Left hindlimb (tissue), 1 donor: ENCODE results near the gene ZNF292.
"Not testable (repeated sequence)": the region's sequence is repeated elsewhere in the genome, so short reads cannot be mapped to it uniquely, and the experiment has no call there.

ENCODE experiments used
- DNase-seq: peaks from one replicate; pipeline ENCODE4 v3.0.0-alpha.2; 2018

ZNF292 gene

GRCh38 chr6:87283461-87283860, 128.1 kb downstream of the ZNF292 start:
- no peak for DNase-seq

GRCh38 chr6:87287251-87287650, 131.9 kb downstream of the ZNF292 start:
- no peak for DNase-seq

GRCh38 chr6:87289571-87289970, 134.2 kb downstream of the ZNF292 start:
- no peak for DNase-seq

DNA sequence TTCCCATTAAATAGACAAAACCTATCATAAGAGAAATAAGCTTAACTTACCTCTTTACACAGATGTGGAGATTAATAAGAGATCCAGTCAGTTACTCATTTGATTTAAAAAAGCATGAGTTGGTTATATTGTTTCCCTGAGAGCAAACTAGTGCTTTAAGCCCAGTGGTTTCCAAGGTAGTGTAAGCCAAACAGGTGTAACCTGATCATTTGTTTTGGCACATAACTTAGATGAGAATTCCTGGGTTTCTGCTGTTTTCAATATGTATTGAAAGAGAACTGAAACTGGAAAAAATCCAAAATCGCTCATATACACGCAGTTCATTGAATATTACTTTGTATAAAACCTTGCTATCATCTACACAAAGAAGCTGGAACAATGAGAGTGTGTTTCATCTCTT, 136.5 kb downstream of the ZNF292 start:
- DNase-seq = no peak

- no peak for DNase-seq
These were observed 138.2 kb downstream of the ZNF292 start for GRCh38 chr6:87293526-87293925.

GRCh38 chr6:87297119-87297518, 141.8 kb downstream of the ZNF292 start:
- DNase-seq = no peak

DNA sequence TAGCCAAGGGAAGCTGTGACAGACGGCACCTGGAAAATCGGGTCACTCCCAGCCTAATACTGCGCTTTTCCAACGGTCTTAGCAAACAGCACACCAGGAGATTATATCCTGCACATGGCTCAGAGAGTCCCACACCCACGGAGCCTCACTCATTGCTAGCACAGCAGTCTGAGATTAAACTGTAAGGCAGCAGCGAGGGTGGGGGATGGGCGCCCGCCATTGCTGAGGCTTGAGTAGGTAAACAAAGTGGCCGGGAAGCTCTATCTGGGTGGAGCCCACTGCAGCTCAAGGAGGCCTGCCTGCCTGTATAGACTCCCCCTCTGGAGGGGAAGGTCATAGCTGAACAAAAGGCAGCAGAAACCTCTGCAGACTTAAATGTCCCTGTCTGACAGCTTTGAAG, 145.9 kb downstream of the ZNF292 start:
- not testable (repeated sequence) for DNase-seq

DNA sequence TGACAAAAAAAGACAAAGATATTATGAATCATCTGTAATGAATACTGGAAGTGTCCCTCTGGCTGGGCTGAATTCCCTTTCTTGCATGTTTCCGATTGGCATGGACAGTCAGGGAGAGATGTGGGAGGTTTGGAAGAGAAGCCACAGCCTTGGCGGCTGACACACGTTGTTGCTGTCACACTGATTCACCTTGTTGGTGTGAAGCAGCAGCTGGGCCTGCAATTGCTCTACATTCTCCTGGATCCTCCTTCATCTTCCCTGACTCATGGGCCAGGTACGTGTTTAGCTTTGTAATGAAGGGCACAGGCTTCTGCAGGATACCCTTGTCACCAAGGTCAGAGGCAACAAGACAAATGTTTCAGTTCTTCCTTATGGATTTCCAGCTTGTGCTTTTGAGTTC, 153.6 kb downstream of the ZNF292 start:
- DNase-seq = no peak

GRCh38 chr6:87312860-87313259, 157.5 kb downstream of the ZNF292 start:
- no peak for DNase-seq
